HEK293 (cell line): ENCODE results near the gene SHTN1.

ENCODE experiments used
- CTCF ChIA-PET: fragments of 350-600 bp; formaldehyde crosslinking; extraction: SDS; loops from one replicate; lab custom pipeline; 2021; ENCODE audit warnings: antibody characterized with exemption; lab: Yijun Ruan, JAX
- POLR2A ChIA-PET: fragments of 300-600 bp; formaldehyde crosslinking; extraction: SDS; loops from one replicate; lab custom pipeline; 2020; ENCODE audit warnings: antibody characterized with exemption, inconsistent platforms; lab: Yijun Ruan, JAX
- H3K27ac ChIP-seq: fragments of 200-500 bp; sonication (Bioruptor generic); 2 replicates; pipeline ENCODE4 v1.5.1; 2014; ENCODE audit warnings: low read depth, low read length, control low read depth, inconsistent platforms; ENCODE audit errors: extremely low read depth
- H3K36me3 ChIP-seq, 2 experiments: fragments of 200-500 bp in 1 of 2; sonication (Bioruptor generic) in 1 of 2; 1 replicate in 1 of 2; 2 replicates in 1 of 2; pipeline ENCODE4 v1.5.1; 2014 to 2017; ENCODE audit warnings: inconsistent platforms in 2 of 2, low read length in 2 of 2; ENCODE audit not compliant: control insufficient read depth in 2 of 2, insufficient read depth in 1 of 2
- H3K4me1 ChIP-seq: fragments of 200-500 bp; sonication (Bioruptor generic); 2 replicates; pipeline ENCODE4 v1.5.1; 2014; ENCODE audit warnings: mild to moderate bottlenecking, low read length, inconsistent platforms; ENCODE audit not compliant: control insufficient read depth, insufficient read depth
- H3K4me3 ChIP-seq: 2 replicates; pipeline ENCODE4 v1.5.1; 2011; ENCODE audit warnings: low read depth, mild to moderate bottlenecking, control low read depth, low read length, moderate library complexity
- H3K9me3 ChIP-seq: fragments of 200-500 bp; sonication (Bioruptor generic); 2 replicates; pipeline ENCODE4 v1.5.1; 2014; ENCODE audit warnings: low read depth, low read length, inconsistent platforms; ENCODE audit not compliant: control insufficient read depth, insufficient read depth
- BCL11A ChIP-seq: fragments of 450-650 bp; formaldehyde crosslinking; IDR thresholded peaks from 2 replicates; pipeline ENCODE4 v1.5.1; 2016; ENCODE audit warnings: low read depth, missing biosample characterization, missing genetic modification characterization
- REST ChIP-seq: fragments of 450-650 bp; formaldehyde crosslinking; IDR thresholded peaks from 2 replicates; pipeline ENCODE4 v1.5.1; 2016; ENCODE audit warnings: missing biosample characterization, missing genetic modification characterization
- SCRT1 ChIP-seq: fragments of 450-650 bp; formaldehyde crosslinking; IDR thresholded peaks from 2 replicates; pipeline ENCODE4 v1.5.1; 2016; ENCODE audit warnings: missing biosample characterization, missing genetic modification characterization, borderline replicate concordance
- ZBTB21 ChIP-seq: fragments of 450-650 bp; formaldehyde crosslinking; IDR thresholded peaks from 2 replicates; pipeline ENCODE4 v1.5.1; 2017; ENCODE audit warnings: missing biosample characterization, missing genetic modification characterization
- ZFP37 ChIP-seq: fragments of 450-650 bp; formaldehyde crosslinking; IDR thresholded peaks from 2 replicates; pipeline ENCODE4 v1.5.1; 2016; ENCODE audit warnings: missing biosample characterization, missing genetic modification characterization
- ZNF10 ChIP-seq: fragments of 450-650 bp; formaldehyde crosslinking; IDR thresholded peaks from 2 replicates; pipeline ENCODE4 v1.5.1; 2017; ENCODE audit warnings: missing biosample characterization, missing genetic modification characterization
- ZNF155 ChIP-seq: fragments of 450-650 bp; formaldehyde crosslinking; IDR thresholded peaks from 2 replicates; pipeline ENCODE4 v1.5.1; 2016; ENCODE audit warnings: missing biosample characterization, missing genetic modification characterization
- ZNF184 ChIP-seq: fragments of 450-650 bp; IDR thresholded peaks from 2 replicates; pipeline ENCODE4 v1.5.1; 2018; ENCODE audit warnings: missing biosample characterization, mild to moderate bottlenecking, missing genetic modification characterization
- ZNF24 ChIP-seq: fragments of 450-650 bp; formaldehyde crosslinking; IDR thresholded peaks from 2 replicates; pipeline ENCODE4 v1.5.1; 2016; ENCODE audit warnings: missing biosample characterization, missing genetic modification characterization
- ZNF48 ChIP-seq: fragments of 450-650 bp; formaldehyde crosslinking; IDR thresholded peaks from 2 replicates; pipeline ENCODE4 v1.5.1; 2016; ENCODE audit warnings: missing biosample characterization, missing genetic modification characterization
- ZNF510 ChIP-seq: fragments of 450-650 bp; formaldehyde crosslinking; IDR thresholded peaks from 2 replicates; pipeline ENCODE4 v1.5.1; 2018; ENCODE audit warnings: mild to moderate bottlenecking, missing genetic modification characterization, missing biosample characterization; ENCODE audit not compliant: insufficient replicate concordance
- ZNF530 ChIP-seq: fragments of 450-650 bp; formaldehyde crosslinking; IDR thresholded peaks from 2 replicates; pipeline ENCODE4 v1.5.1; 2016; ENCODE audit warnings: low read depth, missing biosample characterization, missing genetic modification characterization
- ZNF549 ChIP-seq: fragments of 450-650 bp; IDR thresholded peaks from 2 replicates; pipeline ENCODE4 v1.5.1; 2018; ENCODE audit warnings: missing biosample characterization, missing genetic modification characterization, mild to moderate bottlenecking, inconsistent platforms, moderate library complexity
- TF ChIP-seq, protein P1 (sequence below): fragments of 450-650 bp; formaldehyde crosslinking; IDR thresholded peaks from 2 replicates; pipeline ENCODE4 v1.5.1; 2017; ENCODE audit warnings: missing biosample characterization, mild to moderate bottlenecking, missing genetic modification characterization, moderate library complexity
- TF ChIP-seq, protein P2 (sequence below): fragments of 450-650 bp; formaldehyde crosslinking; IDR thresholded peaks from 2 replicates; pipeline ENCODE4 v1.5.1; 2016; ENCODE audit warnings: missing biosample characterization, missing genetic modification characterization

SHTN1 gene

GRCh38 chr10:116972131-116972530, 32.9 kb downstream of the SHTN1 start:
- TF ChIP-seq, protein P1, sequence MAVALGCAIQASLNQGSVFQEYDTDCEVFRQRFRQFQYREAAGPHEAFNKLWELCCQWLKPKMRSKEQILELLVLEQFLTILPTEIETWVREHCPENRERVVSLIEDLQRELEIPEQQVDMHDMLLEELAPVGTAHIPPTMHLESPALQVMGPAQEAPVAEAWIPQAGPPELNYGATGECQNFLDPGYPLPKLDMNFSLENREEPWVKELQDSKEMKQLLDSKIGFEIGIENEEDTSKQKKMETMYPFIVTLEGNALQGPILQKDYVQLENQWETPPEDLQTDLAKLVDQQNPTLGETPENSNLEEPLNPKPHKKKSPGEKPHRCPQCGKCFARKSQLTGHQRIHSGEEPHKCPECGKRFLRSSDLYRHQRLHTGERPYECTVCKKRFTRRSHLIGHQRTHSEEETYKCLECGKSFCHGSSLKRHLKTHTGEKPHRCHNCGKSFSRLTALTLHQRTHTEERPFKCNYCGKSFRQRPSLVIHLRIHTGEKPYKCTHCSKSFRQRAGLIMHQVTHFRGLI (tag by site-specific recombination): no peak
- TF ChIP-seq ZNF184 (tag by site-specific recombination) (no peak), ZFP37 (tag by site-specific recombination) (no peak), BCL11A (tag by site-specific recombination) (no peak), ZNF510 (tag by site-specific recombination) (no peak), ZNF48 (tag by site-specific recombination) (no peak)
- CTCF ChIA-PET: no interaction called here

DNA sequence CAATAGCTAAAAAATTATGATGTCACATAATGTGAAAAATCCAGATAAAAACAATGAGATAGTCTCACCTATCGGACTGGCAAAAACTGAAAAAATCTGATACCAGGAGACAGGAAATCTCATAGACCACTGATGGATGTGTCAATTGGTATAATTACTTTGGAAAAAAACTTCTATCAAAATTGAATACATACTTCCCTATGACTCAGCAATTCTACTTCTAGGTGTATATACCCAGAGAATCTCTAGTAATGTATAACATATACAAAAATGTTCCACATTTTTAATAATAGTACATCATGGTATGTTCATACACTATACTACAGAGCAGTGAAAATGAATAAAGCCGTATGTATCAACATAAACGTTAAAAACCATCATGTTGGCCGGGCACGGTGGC, 34.9 kb downstream of the SHTN1 start:
- TF ChIP-seq REST: no peak
- no peak for TF ChIP-seq ZNF549 (tag by site-specific recombination)
- TF ChIP-seq ZNF530 (tag by site-specific recombination): no peak
- no peak for TF ChIP-seq ZNF155 (tag by site-specific recombination)
- no peak for TF ChIP-seq ZBTB21 (tag by site-specific recombination)
- no peak for TF ChIP-seq ZNF24 (tag by site-specific recombination)
- TF ChIP-seq SCRT1: no peak
- no peak for TF ChIP-seq ZNF10 (tag by site-specific recombination)
- TF ChIP-seq, protein P2, sequence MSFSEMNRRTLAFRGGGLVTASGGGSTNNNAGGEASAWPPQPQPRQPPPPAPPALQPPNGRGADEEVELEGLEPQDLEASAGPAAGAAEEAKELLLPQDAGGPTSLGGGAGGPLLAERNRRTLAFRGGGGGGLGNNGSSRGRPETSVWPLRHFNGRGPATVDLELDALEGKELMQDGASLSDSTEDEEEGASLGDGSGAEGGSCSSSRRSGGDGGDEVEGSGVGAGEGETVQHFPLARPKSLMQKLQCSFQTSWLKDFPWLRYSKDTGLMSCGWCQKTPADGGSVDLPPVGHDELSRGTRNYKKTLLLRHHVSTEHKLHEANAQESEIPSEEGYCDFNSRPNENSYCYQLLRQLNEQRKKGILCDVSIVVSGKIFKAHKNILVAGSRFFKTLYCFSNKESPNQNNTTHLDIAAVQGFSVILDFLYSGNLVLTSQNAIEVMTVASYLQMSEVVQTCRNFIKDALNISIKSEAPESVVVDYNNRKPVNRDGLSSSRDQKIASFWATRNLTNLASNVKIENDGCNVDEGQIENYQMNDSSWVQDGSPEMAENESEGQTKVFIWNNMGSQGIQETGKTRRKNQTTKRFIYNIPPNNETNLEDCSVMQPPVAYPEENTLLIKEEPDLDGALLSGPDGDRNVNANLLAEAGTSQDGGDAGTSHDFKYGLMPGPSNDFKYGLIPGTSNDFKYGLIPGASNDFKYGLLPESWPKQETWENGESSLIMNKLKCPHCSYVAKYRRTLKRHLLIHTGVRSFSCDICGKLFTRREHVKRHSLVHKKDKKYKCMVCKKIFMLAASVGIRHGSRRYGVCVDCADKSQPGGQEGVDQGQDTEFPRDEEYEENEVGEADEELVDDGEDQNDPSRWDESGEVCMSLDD: no peak
- TF ChIP-seq ZFP37 (tag by site-specific recombination): no peak
- TF ChIP-seq, all 188 proteins: peak for 0
- CTCF ChIA-PET: interaction anchor here (1.2 kb wide), 1 partner anchor 205 kb away, joined by 3 read pairs; no protein-coding TSS in a partner anchor
- POLR2A ChIA-PET: no interaction called here

More at GRCh38 chr10:116972131-116972530, 32.9 kb downstream of the SHTN1 start:
- Histone ChIP-seq H3K4me3 (no peak overlapping the region), H3K36me3 (peaks cover 12 to 16% of the 10 kb centered on the region in 2 experiments), H3K9me3 (no peaks in the 10 kb centered on the region), H3K4me1 (peaks cover 16% of the 10 kb centered on the region), H3K27ac (no peak overlapping the region)
- POLR2A ChIA-PET: no interaction called here

More for the DNA sequence above, 34.9 kb downstream of the SHTN1 start:
- Histone ChIP-seq H3K27ac (no peak overlapping the region), H3K9me3 (no peaks in the 10 kb centered on the region), H3K4me3 (no peak overlapping the region), H3K36me3 (peaks cover 15 to 22% of the 10 kb centered on the region in 2 experiments), H3K4me1 (peaks cover 9% of the 10 kb centered on the region)
